Measurements from ENCODE around the gene AHNAK. TPM values are rescaled to one million over a fixed set of nuclear protein-coding genes. Genes with fewer than 3 reads are reported as not detected.

The AHNAK gene
- total RNA-seq, result 374 and 612 TPM in 2 replicates

DNA sequence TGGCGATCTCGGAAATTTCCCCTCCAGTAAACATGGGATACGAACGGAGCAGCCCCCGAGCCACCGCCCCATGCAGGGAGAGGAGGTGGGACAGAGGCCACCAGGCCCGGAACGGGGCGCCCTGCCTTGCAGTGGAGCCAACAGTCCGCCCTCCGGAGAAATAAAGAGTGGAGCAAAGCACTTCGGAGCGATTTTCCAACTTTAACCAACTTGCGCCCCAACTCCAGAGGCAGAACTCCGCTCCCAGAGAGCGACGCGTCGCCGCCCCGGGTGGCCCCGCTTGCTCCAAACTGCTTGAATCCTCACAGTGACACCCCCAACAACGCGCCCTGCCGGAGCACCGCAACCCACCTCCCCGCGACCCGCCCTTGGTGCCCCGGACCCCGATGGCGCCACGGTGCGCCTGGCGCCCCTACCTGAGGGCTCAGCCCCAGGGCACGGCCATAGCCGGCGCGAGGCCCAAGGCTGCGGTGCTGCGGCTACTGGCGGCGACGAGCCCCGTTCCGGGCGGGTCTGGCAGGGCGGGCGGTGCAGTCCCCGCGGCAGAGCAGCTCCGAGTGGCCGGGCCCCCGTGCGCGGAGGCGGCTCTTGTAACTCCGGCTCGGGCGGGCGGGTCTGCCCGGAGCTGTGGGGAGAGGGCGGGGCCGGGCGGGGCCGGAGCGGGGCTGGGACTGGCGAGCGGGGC lies at the start of gene AHNAK:
TSS of gene AHNAK (minus strand) at position 563 of the 685 bp plus-strand sequence. CDS start 10,708 bp downstream, outside the sequence.

DNA sequence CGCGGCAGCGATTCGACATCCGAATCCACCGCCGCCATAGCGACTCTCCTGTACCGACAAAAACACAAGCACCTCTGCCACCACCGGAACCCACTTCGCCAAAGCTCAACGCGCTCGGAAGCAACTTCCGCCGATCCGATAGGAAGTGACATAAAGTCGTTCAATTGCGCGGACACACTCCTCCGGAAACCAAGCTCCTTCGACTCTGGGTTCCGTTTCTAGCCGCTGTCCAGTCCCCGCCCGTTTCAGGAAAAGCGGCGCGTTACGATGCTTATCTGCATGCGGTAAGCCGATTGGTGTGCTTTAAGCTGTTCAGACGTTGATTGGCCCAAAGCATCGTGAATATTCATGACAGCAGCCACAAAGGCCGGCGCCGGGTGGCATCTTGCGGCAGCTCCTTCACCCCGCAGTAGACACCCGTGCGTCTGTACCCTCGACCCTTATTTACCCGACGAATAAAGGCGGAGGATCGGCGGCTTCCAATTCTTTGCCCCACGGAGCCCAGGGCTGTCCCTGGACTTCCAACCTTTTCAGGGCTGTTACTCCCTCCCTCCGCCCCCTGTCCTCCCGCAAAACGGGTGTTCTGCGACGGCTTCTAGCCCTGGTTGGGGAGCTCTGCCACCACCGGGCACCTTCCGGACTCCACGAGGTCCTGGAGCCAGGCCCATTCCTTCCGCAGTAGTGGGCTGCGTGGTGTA lies 45.0 kb upstream of the AHNAK start, which contains the start of gene TUT1:
TSS of gene TUT1 (minus strand) at position 76 of the 698 bp plus-strand sequence. CDS start at position 38, 38 bp downstream.

GRCh38 chr11:62573592-62574362 lies 27.2 kb upstream of the AHNAK start, which contains the start of gene EEF1G:
TSS of gene EEF1G (minus strand) at chr11:62573891. CDS start at chr11:62573842, 49 bp downstream.

DNA sequence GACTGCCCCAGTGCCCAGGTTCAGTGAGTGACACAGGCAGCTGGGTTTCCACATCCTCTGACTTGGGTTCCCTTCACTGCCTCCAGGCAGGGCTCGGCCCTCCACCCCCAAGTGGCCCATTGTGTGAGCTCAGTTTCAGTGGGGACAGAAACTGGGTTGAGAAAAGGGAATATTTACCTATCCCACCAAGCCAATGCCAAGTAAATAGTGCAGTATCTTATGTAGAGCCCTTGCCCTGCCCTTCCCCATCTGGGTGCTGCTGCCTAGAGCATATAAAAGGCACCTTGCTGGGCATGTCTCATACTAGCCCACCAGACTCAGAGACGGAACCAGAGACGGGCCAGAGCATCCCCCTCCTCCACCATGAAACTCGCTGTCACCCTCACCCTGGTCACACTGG lies 127.9 kb downstream of the AHNAK start, which contains the start of gene SCGB1A1:
TSS of gene SCGB1A1 (plus strand) at position 301 of the 400 bp plus-strand sequence. CDS start at position 364, 63 bp downstream.

Other genes starting within 250 kb of the AHNAK start
- gene SCGB1D4, start 247.7 kb downstream of the AHNAK start, total RNA-seq, result not detected in 2 replicates
- gene ASRGL1, start 209.4 kb downstream of the AHNAK start, total RNA-seq, result 7.2 and 13.4 TPM in 2 replicates
- gene SCGB1A1, start 127.8 kb downstream of the AHNAK start, total RNA-seq, result not detected in 2 replicates
- gene EEF1G, start 27.1 kb upstream of the AHNAK start, total RNA-seq, result 1,289 and 1,470 TPM in 2 replicates
- 6.8 and 14.1 TPM in 2 replicates for gene TUT1, start 44.7 kb upstream of the AHNAK start, total RNA-seq
- 88.7 and 132 TPM in 2 replicates for gene MTA2, start 55.1 kb upstream of the AHNAK start, total RNA-seq
- 24.4 and 37.3 TPM in 2 replicates for gene EML3, start 66.0 kb upstream of the AHNAK start, total RNA-seq
- gene ROM1, start 66.5 kb upstream of the AHNAK start, total RNA-seq, result 1.1 and 5.7 TPM in 2 replicates
- 55.9 and 75.9 TPM in 2 replicates for gene B3GAT3, start 75.2 kb upstream of the AHNAK start, total RNA-seq
- 213 and 293 TPM in 2 replicates for gene GANAB, start 99.8 kb upstream of the AHNAK start, total RNA-seq
- 26.9 and 30.3 TPM in 2 replicates for gene INTS5, start 106.5 kb upstream of the AHNAK start, total RNA-seq
- gene C11orf98, start 118.4 kb upstream of the AHNAK start, total RNA-seq, result 46.0 and 120 TPM in 2 replicates
- gene CSKMT, start 118.5 kb upstream of the AHNAK start, total RNA-seq, result 4.9 and 6.3 TPM in 2 replicates
- gene UQCC3, start 124.9 kb upstream of the AHNAK start, total RNA-seq, result 8.1 and 16.0 TPM in 2 replicates
- 4.1 and 6.0 TPM in 2 replicates for gene LBHD1, start 125.5 kb upstream of the AHNAK start, total RNA-seq
- 130 and 271 TPM in 2 replicates for gene UBXN1, start 132.3 kb upstream of the AHNAK start, total RNA-seq
- gene LRRN4CL, start 142.7 kb upstream of the AHNAK start, total RNA-seq, result 0.16 and 0.38 TPM in 2 replicates
- 38.5 and 73.0 TPM in 2 replicates for gene BSCL2, start 160.6 kb upstream of the AHNAK start, total RNA-seq
- not detected in 2 replicates for gene GNG3, start 160.9 kb upstream of the AHNAK start, total RNA-seq
- 12.0 and 14.0 TPM in 2 replicates for gene HNRNPUL2, start 180.7 kb upstream of the AHNAK start, total RNA-seq
- 32.1 and 37.5 TPM in 2 replicates for gene TTC9C, start 181.7 kb upstream of the AHNAK start, total RNA-seq
- 8.5 and 17.1 TPM in 2 replicates for gene ZBTB3, start 207.4 kb upstream of the AHNAK start, total RNA-seq
- gene POLR2G, start 214.8 kb upstream of the AHNAK start, total RNA-seq, result 110 and 131 TPM in 2 replicates
- 20.4 TPM in 2 replicates for gene TAF6L, start 224.6 kb upstream of the AHNAK start, total RNA-seq
- 63.1 and 78.8 TPM in 2 replicates for gene TMEM179B, start 240.6 kb upstream of the AHNAK start, total RNA-seq
- 27.4 and 38.3 TPM in 2 replicates for gene TMEM223, start 245.2 kb upstream of the AHNAK start, total RNA-seq